Osteocyte (in vitro differentiated cells): ENCODE data around the gene INTS13. TPM values are rescaled to one million over a fixed set of nuclear protein-coding genes. Genes with fewer than 3 reads are reported as not detected.

Source experiments
- DNase-seq: peaks from one replicate; pipeline ENCODE4 v3.0.0; 2021; ENCODE audit warnings: mixed read lengths; ENCODE audit not compliant: unreplicated experiment; ENCODE audit errors: extremely low spot score
- H3K27ac Mint-ChIP-seq: one replicate; pipeline ENCODE4 v1.8.0; 2021; ENCODE audit warnings: mild to moderate bottlenecking, mixed read lengths; ENCODE audit not compliant: unreplicated experiment
- H3K27me3 Mint-ChIP-seq: one replicate; pipeline ENCODE4 v1.8.0; 2021; ENCODE audit warnings: mixed read lengths; ENCODE audit not compliant: unreplicated experiment
- H3K36me3 Mint-ChIP-seq: one replicate; pipeline ENCODE4 v1.8.0; 2021; ENCODE audit warnings: mixed read lengths; ENCODE audit not compliant: unreplicated experiment
- H3K4me1 Mint-ChIP-seq: one replicate; pipeline ENCODE4 v1.8.0; 2021; ENCODE audit warnings: mixed read lengths; ENCODE audit not compliant: unreplicated experiment
- H3K4me3 Mint-ChIP-seq: one replicate; pipeline ENCODE4 v1.8.0; 2021; ENCODE audit warnings: mild to moderate bottlenecking, moderate library complexity, mixed read lengths; ENCODE audit not compliant: unreplicated experiment
- H3K9me3 Mint-ChIP-seq: one replicate; pipeline ENCODE4 v1.8.0; 2021; ENCODE audit warnings: mixed read lengths; ENCODE audit not compliant: unreplicated experiment
- CTCF ChIP-seq: fragments of 200-600 bp; sonication (generic); IDR thresholded peaks from 2 replicates; pipeline ENCODE4 v1.5.0; 2021; ENCODE audit warnings: antibody characterized with exemption, mild to moderate bottlenecking, moderate library complexity
- long read RNA-seq: library from polyadenylated mRNA; unstranded; transcript quantifications from one replicate; pipeline ENCODE4 v2.0.0, GENCODE V29; 2021
- total RNA-seq: library from RNA; stranded (reverse); gene quantifications from 2 replicates; pipeline ENCODE4 v1.2.1, GENCODE V29; 2021

Gene INTS13
- total RNA-seq = 22.4 and 27.6 TPM in 2 replicates
- long read RNA-seq, transcript INTS13-201 (17 exons, 2,974 nt) = major isoform, 25 of 141 reads
- long read RNA-seq, partial matches to known transcripts = 96 of 141 reads
- long read RNA-seq, other reads (novel, unspliced or antisense) = 20 of 141 reads

- H3K36me3 Mint-ChIP-seq = peaks cover 4% of the 10 kb centered on the region
Observed at GRCh38 chr12:26937863-26938700, at the start of gene INTS13, which contains the start of gene FGFR1OP2. Gene INTS13 (minus strand): TSS chr12:26937981. CDS start chr12:26936803, 1,178 bp downstream. Gene FGFR1OP2 (plus strand): TSS chr12:26938470. CDS start chr12:26954159, 15,689 bp downstream.

GRCh38 chr12:26982866-26983265, 45.1 kb upstream of the INTS13 start:
- H3K27ac Mint-ChIP-seq = no peak overlapping the region
- no peak for DNase-seq
- no peak overlapping the region for H3K4me3 Mint-ChIP-seq
- H3K9me3 Mint-ChIP-seq = peaks cover 7% of the 10 kb centered on the region
- H3K4me1 Mint-ChIP-seq = no peaks in the 10 kb centered on the region
- TF ChIP-seq CTCF = no peak
- peaks cover 40% of the 10 kb centered on the region for H3K36me3 Mint-ChIP-seq
- no peaks in the 10 kb centered on the region for H3K27me3 Mint-ChIP-seq

More at GRCh38 chr12:26937863-26938700, at the start of gene INTS13, which contains the start of gene FGFR1OP2:
- TF ChIP-seq CTCF = no peak
- no peaks in the 10 kb centered on the region for H3K9me3 Mint-ChIP-seq
- H3K4me3 Mint-ChIP-seq = peak within 1 kb of the TSS; percentile 98
- peak within 1 kb of the TSS; percentile 100 for H3K27ac Mint-ChIP-seq
- peak; percentile 100 for DNase-seq
- no peaks in the 10 kb centered on the region for H3K27me3 Mint-ChIP-seq
- peaks cover 56% of the 10 kb centered on the region for H3K4me1 Mint-ChIP-seq

- H3K9me3 Mint-ChIP-seq = no peaks in the 10 kb centered on the region
- no peak overlapping the region for H3K4me3 Mint-ChIP-seq
- peaks cover 35% of the 10 kb centered on the region for H3K36me3 Mint-ChIP-seq
- no peaks in the 10 kb centered on the region for H3K4me1 Mint-ChIP-seq
- DNase-seq = no peak
- H3K27me3 Mint-ChIP-seq = no peaks in the 10 kb centered on the region
- H3K27ac Mint-ChIP-seq = no peak overlapping the region
- TF ChIP-seq CTCF = no peak
Observed at GRCh38 chr12:26979733-26980132, 42.0 kb upstream of the INTS13 start.

DNA sequence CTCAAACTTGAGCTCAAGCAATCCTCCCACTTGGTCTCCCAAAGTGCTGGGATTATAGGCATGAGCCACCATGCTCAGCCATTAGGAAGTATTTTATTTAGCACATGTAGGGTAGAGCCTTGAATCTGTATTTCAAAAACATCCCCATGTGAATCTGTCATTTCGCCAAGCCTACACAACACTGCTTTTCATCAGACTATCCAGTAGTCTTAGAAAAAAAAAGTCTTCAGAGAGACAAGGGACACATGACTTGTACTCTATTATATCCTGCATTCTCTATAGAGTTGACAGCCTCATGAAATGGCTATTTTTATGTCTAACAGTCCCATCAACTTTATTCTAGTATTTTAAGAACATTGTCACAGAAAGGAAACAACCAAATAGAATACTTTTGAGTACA, 41.0 kb upstream of the INTS13 start:
- H3K4me1 Mint-ChIP-seq = no peaks in the 10 kb centered on the region
- H3K27me3 Mint-ChIP-seq = no peaks in the 10 kb centered on the region
- no peak for DNase-seq
- peaks cover 42% of the 10 kb centered on the region for H3K36me3 Mint-ChIP-seq
- no peak for TF ChIP-seq CTCF
- H3K4me3 Mint-ChIP-seq = no peak overlapping the region
- no peaks in the 10 kb centered on the region for H3K9me3 Mint-ChIP-seq
- no peak overlapping the region for H3K27ac Mint-ChIP-seq

DNA sequence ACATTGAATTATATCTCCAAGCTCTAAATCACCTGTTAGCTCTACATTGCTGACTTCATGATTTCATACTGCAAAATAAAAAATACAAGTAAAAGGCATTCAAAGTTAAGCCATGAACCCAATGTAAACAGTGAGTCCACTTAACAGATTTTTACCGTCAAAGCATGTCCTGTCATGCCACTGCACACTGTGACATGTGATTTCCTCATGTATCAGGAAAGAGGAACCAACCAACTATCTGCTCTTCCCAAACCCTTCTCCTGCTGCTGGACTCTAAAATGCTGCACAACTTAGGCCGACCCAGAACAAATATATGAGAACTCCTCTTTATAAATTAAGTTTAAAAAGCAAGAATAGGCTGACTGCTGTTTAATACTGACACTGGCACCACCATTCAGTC, 38.9 kb upstream of the INTS13 start:
- no peaks in the 10 kb centered on the region for H3K4me1 Mint-ChIP-seq
- H3K27me3 Mint-ChIP-seq = no peaks in the 10 kb centered on the region
- no peaks in the 10 kb centered on the region for H3K9me3 Mint-ChIP-seq
- H3K4me3 Mint-ChIP-seq = no peak overlapping the region
- H3K27ac Mint-ChIP-seq = no peak overlapping the region
- no peak for DNase-seq
- H3K36me3 Mint-ChIP-seq = peaks cover 33% of the 10 kb centered on the region
- no peak for TF ChIP-seq CTCF
